IPS DF 6.9 (cell line): ENCODE measurements around the gene MAN2A1.
"Not testable (repeated sequence)": the region's sequence is repeated elsewhere in the genome, so short reads cannot be mapped to it uniquely, and the experiment has no call there.

Source experiments
- DNase-seq: peaks from one replicate; pipeline ENCODE4 v3.0.0-alpha.2; 2013; ENCODE audit warnings: low read depth, low spot score
- H3K27ac ChIP-seq: one replicate; pipeline ENCODE4 v1.5.1; 2013; ENCODE audit warnings: low read length, control low read depth
- H3K27me3 ChIP-seq: 2 replicates; pipeline ENCODE4 v1.6.1; 2013; ENCODE audit warnings: mild to moderate bottlenecking, low read length; ENCODE audit not compliant: control insufficient read depth, insufficient read depth
- H3K36me3 ChIP-seq: 2 replicates; pipeline ENCODE4 v1.6.1; 2013; ENCODE audit warnings: low read length; ENCODE audit not compliant: control insufficient read depth, insufficient read depth
- H3K4me1 ChIP-seq: 2 replicates; pipeline ENCODE4 v1.6.1; 2013; ENCODE audit warnings: low read length; ENCODE audit not compliant: control insufficient read depth, insufficient read depth
- H3K4me3 ChIP-seq: 2 replicates; pipeline ENCODE4 v1.5.1; 2013; ENCODE audit warnings: mild to moderate bottlenecking, low read length
- H3K9me3 ChIP-seq: 2 replicates; pipeline ENCODE4 v1.6.1; 2013; ENCODE audit warnings: low read length, inconsistent platforms; ENCODE audit not compliant: control insufficient read depth, insufficient read depth
- WGBS: extraction: QIAGEN DNeasy Blood & Tissue Kit; methylation state at CpG from one replicate; pipeline ENCODE4 v1.1.7; 2013; ENCODE audit warnings: mixed read lengths, missing lambda C conversion rate; ENCODE audit not compliant: insufficient read length, insufficient coverage; 5-methylcytosine and 5-hydroxymethylcytosine counted together

Gene MAN2A1

DNA sequence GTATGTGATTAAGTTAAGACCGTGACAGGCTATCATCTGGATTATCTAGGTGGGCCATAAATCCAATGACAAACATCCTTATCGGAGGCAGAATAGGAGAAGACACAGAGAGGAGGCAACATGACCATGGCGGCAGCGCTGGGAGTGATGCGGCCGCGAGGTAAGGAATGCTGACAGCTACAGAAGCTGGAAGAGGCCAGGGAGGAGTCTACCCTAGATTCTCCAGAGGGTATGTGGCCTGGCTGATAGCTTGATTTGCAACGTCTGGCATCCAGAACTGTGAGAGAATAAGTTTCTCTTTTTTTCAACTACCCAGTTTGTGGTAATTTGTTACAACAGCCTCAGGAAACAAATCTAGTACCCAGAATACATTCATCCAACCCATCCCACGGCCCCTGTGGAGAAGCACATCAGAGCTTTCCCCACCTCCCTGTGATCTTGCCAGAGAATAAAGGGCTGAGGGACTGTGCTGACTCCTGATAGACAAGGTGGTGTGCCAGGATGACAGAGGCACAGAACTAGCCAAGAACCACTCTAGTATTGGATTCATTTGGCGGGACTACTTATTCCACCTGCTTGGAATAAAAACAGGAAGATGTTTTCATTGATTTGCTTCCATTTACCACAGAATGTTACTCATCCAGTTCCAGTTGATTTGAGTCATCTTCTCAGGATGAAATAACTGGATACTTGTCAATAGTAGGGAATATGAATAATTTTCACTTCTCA, 187.4 kb downstream of the MAN2A1 start:
- Histone ChIP-seq H3K9me3 (no peaks in the 10 kb centered on the region), H3K27me3 (no peaks in the 10 kb centered on the region), H3K36me3 (no peaks in the 10 kb centered on the region), H3K4me3 (no peak overlapping the region), H3K4me1 (no peaks in the 10 kb centered on the region), H3K27ac (no peak overlapping the region)
- no peak for DNase-seq
- no CpG with 5 or more reads among the region's 10 CpGs for WGBS

DNA sequence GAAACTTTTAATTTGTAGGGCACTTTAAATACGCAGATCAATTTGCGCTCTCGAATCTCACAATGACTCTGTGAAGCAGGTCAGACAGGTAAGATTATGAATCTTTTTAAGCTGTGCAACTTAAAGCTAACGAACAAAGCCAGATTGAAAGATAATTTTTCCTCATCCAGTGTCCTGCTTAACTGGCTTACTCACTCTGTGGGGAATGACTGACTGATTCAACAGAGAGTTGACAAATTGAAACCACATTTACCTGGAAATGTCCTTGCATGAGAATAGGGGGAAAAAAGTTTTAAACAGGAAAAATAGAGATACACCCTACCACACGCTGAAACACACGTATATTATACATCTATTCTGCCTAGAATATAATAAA, 187.9 kb downstream of the MAN2A1 start:
- WGBS: no CpG with 5 or more reads among the region's 6 CpGs
- DNase-seq: no peak
- no peak overlapping the region for H3K4me3 ChIP-seq
- no peak overlapping the region for H3K27ac ChIP-seq
- no peaks in the 10 kb centered on the region for H3K9me3 ChIP-seq
- no peaks in the 10 kb centered on the region for H3K4me1 ChIP-seq
- no peaks in the 10 kb centered on the region for H3K36me3 ChIP-seq
- no peaks in the 10 kb centered on the region for H3K27me3 ChIP-seq

DNA sequence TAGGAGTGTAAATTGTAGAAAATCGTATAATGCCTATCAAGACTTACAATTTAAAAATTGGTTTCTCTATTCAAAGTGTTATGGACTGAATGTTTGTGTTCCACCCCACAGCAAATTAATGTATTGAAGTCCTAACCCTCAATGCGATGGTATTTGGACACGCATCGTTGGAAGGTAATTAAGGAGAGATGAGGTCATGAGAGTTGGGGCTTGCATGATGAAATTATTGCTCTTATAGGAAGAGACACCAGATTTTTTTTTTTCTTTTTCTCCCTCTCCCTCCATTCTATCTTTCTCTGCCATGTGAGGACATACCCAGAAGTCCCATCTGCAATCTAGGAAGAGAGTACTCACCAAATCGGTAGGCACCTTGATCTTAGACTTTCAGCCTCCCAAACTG, 189.2 kb downstream of the MAN2A1 start:
- Histone ChIP-seq H3K27ac (no peak overlapping the region), H3K36me3 (no peaks in the 10 kb centered on the region), H3K4me1 (no peaks in the 10 kb centered on the region), H3K4me3 (no peak overlapping the region), H3K27me3 (no peaks in the 10 kb centered on the region), H3K9me3 (no peaks in the 10 kb centered on the region)
- no peak for DNase-seq
- no CpG with 5 or more reads among the region's 5 CpGs for WGBS

DNA sequence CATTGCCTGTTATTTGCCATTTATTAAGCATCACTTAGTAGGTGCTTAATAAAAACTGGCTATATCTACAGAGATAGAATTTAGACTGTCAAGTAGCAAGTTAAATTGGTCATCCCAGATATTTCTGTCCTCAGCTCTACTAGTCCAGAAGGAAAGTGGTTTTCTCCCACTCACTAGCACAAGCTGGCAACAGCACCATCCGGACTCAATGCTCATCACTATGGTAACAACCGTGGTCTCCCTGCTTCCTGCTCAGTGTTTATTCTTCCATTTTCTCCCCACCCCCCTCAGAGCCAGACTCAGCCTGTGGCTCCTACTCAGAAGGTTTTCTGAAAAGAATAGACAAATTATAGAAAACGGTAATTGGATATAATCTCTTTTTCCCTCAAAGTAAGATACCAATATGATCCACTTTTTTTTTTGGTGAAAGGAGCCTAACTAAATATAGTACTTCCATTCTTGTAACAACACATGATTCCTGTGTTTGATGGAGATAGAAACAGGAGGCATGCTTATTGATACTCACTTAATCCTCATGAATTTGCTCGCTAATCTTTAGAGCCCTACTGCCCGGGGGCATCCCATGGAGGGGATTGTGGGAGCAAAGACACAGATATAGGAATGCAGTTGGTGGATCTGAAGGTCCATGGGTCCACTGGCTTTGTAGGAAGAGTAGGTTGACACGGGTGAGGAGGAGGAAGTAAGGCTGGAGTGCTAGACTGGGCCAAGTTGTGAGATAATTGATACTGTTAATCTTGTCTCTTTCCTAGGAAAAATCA, 191.4 kb downstream of the MAN2A1 start:
- Histone ChIP-seq H3K27me3 (no peaks in the 10 kb centered on the region), H3K9me3 (no peaks in the 10 kb centered on the region), H3K36me3 (no peaks in the 10 kb centered on the region), H3K27ac (no peak overlapping the region), H3K4me3 (no peak overlapping the region), H3K4me1 (no peaks in the 10 kb centered on the region)
- WGBS: no CpG with 5 or more reads among the region's 6 CpGs
- DNase-seq: no peak

DNA sequence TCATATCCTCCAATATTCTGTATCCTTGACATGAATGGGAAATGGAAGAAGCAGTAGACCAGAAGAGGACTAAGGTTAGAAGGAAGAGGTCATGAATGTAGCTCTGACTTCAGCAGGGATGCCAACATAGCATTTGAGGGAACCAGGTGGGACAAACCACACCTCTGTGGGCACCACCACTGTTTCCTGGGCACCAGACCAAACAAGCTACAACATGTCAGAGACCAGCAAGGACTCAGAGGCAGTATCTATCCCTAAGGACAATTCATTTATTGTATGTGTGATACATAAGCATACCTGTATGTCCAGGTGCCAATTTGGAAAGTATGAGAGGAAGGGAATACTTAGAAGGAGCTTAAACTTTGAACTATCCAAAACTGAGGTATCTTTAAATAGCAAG, 192.8 kb downstream of the MAN2A1 start:
- no peaks in the 10 kb centered on the region for H3K9me3 ChIP-seq
- no peaks in the 10 kb centered on the region for H3K4me1 ChIP-seq
- no peak overlapping the region for H3K4me3 ChIP-seq
- H3K27me3 ChIP-seq: no peaks in the 10 kb centered on the region
- DNase-seq: no peak
- H3K36me3 ChIP-seq: no peaks in the 10 kb centered on the region
- H3K27ac ChIP-seq: no peak overlapping the region

DNA sequence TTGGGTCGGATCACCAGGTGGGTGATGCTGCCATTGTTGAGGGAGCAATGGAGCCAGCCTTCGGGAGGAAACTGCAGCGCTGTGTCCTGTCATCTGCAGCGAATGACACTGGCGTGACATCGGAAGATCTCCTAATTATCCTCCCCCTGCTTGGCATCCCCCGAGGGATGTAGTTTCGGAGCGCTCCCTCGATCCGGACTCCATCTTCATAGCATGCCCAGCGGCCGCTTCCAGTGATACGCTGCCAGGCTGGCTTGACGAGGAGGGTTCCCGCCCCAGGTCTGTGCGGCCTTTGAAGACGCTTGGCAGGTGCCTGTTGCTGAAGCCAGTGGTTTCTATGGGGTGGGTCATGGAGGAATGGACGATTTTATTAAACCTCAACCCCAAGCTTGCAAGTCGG, 194.9 kb downstream of the MAN2A1 start:
- Histone ChIP-seq H3K4me3 (no peak overlapping the region), H3K9me3 (no peaks in the 10 kb centered on the region), H3K27me3 (no peaks in the 10 kb centered on the region), H3K27ac (no peak overlapping the region), H3K36me3 (no peaks in the 10 kb centered on the region), H3K4me1 (no peaks in the 10 kb centered on the region)
- WGBS: no CpG with 5 or more reads among the region's 20 CpGs
- DNase-seq: no peak

DNA sequence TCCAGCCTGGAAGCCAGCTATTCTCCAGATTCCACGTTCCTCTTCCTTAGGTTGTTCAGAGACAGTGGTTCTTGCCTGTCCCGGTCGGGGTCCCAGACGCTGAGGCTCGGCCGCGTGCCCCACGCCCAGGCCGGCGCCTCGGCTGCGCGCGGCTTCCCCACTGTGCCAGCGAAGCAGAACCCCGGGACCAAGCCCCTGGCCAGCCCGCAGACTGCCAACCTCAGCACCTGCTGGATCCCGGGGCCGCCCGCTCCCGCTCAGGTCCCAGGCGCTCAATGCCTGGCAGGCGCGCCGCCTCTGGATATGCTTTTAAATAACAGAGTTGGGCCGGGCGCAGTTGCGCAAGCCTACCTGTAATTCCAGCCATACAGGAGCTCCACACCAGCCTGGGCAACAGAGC, 195.5 kb downstream of the MAN2A1 start:
- H3K36me3 ChIP-seq: no peaks in the 10 kb centered on the region
- H3K9me3 ChIP-seq: no peaks in the 10 kb centered on the region
- no peak overlapping the region for H3K4me3 ChIP-seq
- DNase-seq: no peak
- no peaks in the 10 kb centered on the region for H3K27me3 ChIP-seq
- no peaks in the 10 kb centered on the region for H3K4me1 ChIP-seq
- WGBS: no CpG with 5 or more reads among the region's 28 CpGs
- no peak overlapping the region for H3K27ac ChIP-seq

DNA sequence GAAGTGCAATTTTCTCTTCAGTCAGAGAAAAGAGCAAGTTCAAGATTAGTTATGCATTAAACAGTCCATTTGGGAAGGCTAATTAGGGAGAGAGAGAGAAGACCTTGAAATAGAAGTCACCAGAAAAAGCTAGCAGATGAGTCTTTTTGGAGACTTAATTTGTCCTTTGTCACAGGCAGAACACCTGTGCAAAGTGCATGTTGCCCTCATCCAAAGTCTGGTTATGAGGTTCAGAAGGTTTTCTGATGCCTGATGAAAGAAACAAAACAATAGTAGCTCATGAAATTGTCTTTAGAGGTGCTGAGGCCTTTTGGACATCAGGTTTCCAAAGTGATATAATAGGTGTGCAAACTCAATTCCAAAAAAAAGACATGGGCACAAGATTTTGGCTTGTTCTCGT, 199.3 kb downstream of the MAN2A1 start:
- no peaks in the 10 kb centered on the region for H3K36me3 ChIP-seq
- WGBS: no CpG with 5 or more reads among the region's 1 CpG
- no peaks in the 10 kb centered on the region for H3K9me3 ChIP-seq
- no peak for DNase-seq
- no peaks in the 10 kb centered on the region for H3K4me1 ChIP-seq
- no peak overlapping the region for H3K27ac ChIP-seq
- H3K4me3 ChIP-seq: no peak overlapping the region
- H3K27me3 ChIP-seq: no peaks in the 10 kb centered on the region

DNA sequence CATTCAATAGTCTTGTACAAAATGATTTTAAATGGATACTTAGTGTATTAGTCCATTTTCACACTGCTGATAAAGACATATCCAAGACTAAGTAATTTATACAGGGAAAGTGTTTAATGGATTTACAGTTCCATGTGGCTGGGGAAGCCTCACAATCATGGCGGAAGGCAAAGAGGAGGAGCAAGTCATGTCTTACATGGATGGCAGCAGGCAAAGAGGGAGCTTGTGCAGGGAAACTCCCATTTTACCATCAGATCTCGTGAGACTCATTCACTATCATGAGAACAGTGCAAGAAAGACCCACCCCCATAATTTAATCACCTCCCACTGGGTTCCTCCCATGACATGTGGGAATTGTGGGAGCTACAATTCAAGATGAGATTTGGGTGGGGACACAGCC, 203.5 kb downstream of the MAN2A1 start:
- not testable (repeated sequence) for H3K4me1 ChIP-seq, DNase-seq, H3K9me3 ChIP-seq, H3K27ac ChIP-seq, H3K27me3 ChIP-seq, H3K4me3 ChIP-seq, H3K36me3 ChIP-seq
- no CpG with 5 or more reads among the region's 2 CpGs for WGBS

DNA sequence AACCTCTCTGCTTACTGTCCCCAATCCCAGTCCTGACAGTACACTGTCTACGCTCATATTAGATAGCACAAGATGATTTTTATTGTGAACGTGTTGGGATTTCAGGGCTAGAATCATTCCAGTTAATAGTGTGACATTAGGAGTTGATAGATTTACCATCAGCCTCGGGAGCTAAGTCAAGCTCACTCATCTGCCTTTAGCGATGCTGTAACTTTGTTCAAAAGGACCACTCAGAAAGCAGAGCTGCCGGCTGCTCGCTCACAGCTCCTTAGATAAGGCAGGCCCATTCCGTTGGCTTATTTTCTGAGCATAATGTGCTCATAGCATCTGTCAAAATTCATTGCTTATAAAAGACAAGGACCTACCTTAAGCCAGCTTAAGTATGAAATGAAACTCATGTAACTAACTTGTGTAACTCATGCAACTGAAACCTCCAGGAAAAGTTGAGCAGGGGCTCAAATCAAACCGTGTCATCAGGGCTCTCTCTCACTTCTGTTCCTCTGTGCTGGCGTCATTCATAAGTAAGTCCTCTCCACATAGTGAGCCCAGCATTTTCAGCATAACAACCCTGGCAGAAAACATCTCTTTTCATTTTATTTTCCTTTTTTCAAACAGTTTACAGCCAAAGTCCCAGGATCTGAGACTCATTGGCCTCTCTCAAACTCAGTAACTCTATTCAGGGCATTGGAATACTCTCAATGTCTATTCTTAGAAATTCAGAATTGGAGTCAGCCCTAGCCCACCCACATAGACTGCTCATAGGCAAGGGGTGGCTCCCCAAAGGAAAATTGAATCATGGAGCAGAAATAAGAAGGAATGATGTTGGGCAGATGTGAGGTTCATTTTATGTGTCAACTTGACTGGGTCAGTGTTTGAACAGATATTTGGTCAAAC, 208.8 kb downstream of the MAN2A1 start:
- no CpG with 5 or more reads among the region's 9 CpGs for WGBS
- DNase-seq: no peak
- Histone ChIP-seq H3K27me3 (no peaks in the 10 kb centered on the region), H3K27ac (no peak overlapping the region), H3K4me3 (no peak overlapping the region), H3K9me3 (no peaks in the 10 kb centered on the region), H3K4me1 (no peaks in the 10 kb centered on the region), H3K36me3 (no peaks in the 10 kb centered on the region)
